H1 (cell line): ENCODE measurements around the gene LTO1. TPM values are rescaled to one million over a fixed set of nuclear protein-coding genes. Genes with fewer than 3 reads are reported as not detected.

Source experiments
- CTCF ChIP-seq, 3 experiments: IDR thresholded peaks; 1 replicate in 2 of 3; 2 replicates in 1 of 3; pipeline versions ENCODE4 v1.5.1 to v1.6.1; 2011; ENCODE audit warnings: low read length in 3 of 3, mild to moderate bottlenecking in 3 of 3, inconsistent platforms in 2 of 3, low read depth in 1 of 3, moderate library complexity in 1 of 3; ENCODE audit not compliant: insufficient read depth in 1 of 3; ENCODE audit errors: control extremely low read depth in 1 of 3
- GABPA ChIP-seq: IDR thresholded peaks from 2 replicates; pipeline ENCODE4 v1.6.1; 2011; ENCODE audit warnings: mild to moderate bottlenecking, low read length, moderate library complexity, borderline replicate concordance; ENCODE audit not compliant: insufficient read depth
- JUN ChIP-seq: IDR thresholded peaks from 2 replicates; pipeline ENCODE4 v1.6.1; 2011; ENCODE audit warnings: low read depth, mild to moderate bottlenecking, improper control_type of control experiment, low read length
- MAX ChIP-seq: IDR thresholded peaks from 2 replicates; pipeline ENCODE4 v1.6.1; 2012; ENCODE audit warnings: inconsistent platforms
- RXRA ChIP-seq: IDR thresholded peaks from 2 replicates; pipeline ENCODE4 v1.6.1; 2011; ENCODE audit warnings: low read depth, mild to moderate bottlenecking, low read length, moderate library complexity; ENCODE audit not compliant: insufficient read depth
- USF2 ChIP-seq: IDR thresholded peaks from 2 replicates; pipeline ENCODE4 v1.6.1; 2011; ENCODE audit warnings: low read length, improper control_type of control experiment
- YY1 ChIP-seq: IDR thresholded peaks from 2 replicates; pipeline ENCODE4 v1.6.1; 2011; ENCODE audit warnings: low read depth, mild to moderate bottlenecking, low read length
- polyA plus RNA-seq, 7 experiments: library from polyadenylated mRNA; depleted of rRNA in 3 of 7; stranded (reverse) in 5 of 7; unstranded in 2 of 7; fragments of >200 nt in 5 of 7; fragments of 200-250 nt in 2 of 7; gene quantifications; 1 replicate in 5 of 7; 2 replicates in 1 of 7; 4 replicates in 1 of 7; pipeline versions ENCODE4 v1.2.1 to v1.2.3, GENCODE V29; 2011 to 2013; ENCODE audit warnings: missing spikeins in 2 of 7, mixed read lengths in 2 of 7
- total RNA-seq: library from RNA; stranded (reverse); fragmentation: NEBNext Ultra II Directional; extraction: Animal tissue kit (Norgen Biotek cat#: 25700); gene quantifications from 2 replicates; pipeline ENCODE4 v1.2.1, GENCODE V29; 2021

The LTO1 gene
- total and polyA plus RNA-seq, 2 of the 8 experiments (the other 6 are each of a cell fraction or from before 2014, with no cell fraction given) = 15.4 to 21.3 TPM

GRCh38 chr11:69718147-69718546 is 43.0 kb upstream of the LTO1 start (continued):
- TF ChIP-seq CTCF (IDR thresholded peaks at IDR 0.05; ENCODE audit: control extremely low read depth in 1 of 3, insufficient read depth in 1 of 3, low read depth in 1 of 3, low read length in 3 of 3) (peak; percentile 87 to 92 (median 91)), YY1 (peak; percentile 63; the same call in 1 of the 2 replicates), RXRA (0 out of 2 replicates have a peak, but pooled peaks have one; percentile 13), MAX (peak; percentile 50; the same call in 1 of the 2 replicates), USF2 (0 out of 2 replicates have a peak, but pooled peaks have one; percentile 3), JUN (no peak), GABPA (peak; percentile 55; the same call in 1 of the 2 replicates)
